HEK293 (cell line): ENCODE data around the gene PSMD5.

ENCODE experiments used
- CTCF ChIA-PET: fragments of 350-600 bp; formaldehyde crosslinking; extraction: SDS; loops from one replicate; lab custom pipeline; 2021; ENCODE audit warnings: antibody characterized with exemption; lab: Yijun Ruan, JAX
- POLR2A ChIA-PET: fragments of 300-600 bp; formaldehyde crosslinking; extraction: SDS; loops from one replicate; lab custom pipeline; 2020; ENCODE audit warnings: antibody characterized with exemption, inconsistent platforms; lab: Yijun Ruan, JAX
- H3K27ac ChIP-seq: fragments of 200-500 bp; sonication (Bioruptor generic); 2 replicates; pipeline ENCODE4 v1.5.1; 2014; ENCODE audit warnings: low read depth, low read length, control low read depth, inconsistent platforms; ENCODE audit errors: extremely low read depth
- H3K36me3 ChIP-seq, 2 experiments: fragments of 200-500 bp in 1 of 2; sonication (Bioruptor generic) in 1 of 2; 1 replicate in 1 of 2; 2 replicates in 1 of 2; pipeline ENCODE4 v1.5.1; 2014 to 2017; ENCODE audit warnings: inconsistent platforms in 2 of 2, low read length in 2 of 2; ENCODE audit not compliant: control insufficient read depth in 2 of 2, insufficient read depth in 1 of 2
- H3K4me1 ChIP-seq: fragments of 200-500 bp; sonication (Bioruptor generic); 2 replicates; pipeline ENCODE4 v1.5.1; 2014; ENCODE audit warnings: mild to moderate bottlenecking, low read length, inconsistent platforms; ENCODE audit not compliant: control insufficient read depth, insufficient read depth
- H3K4me3 ChIP-seq: 2 replicates; pipeline ENCODE4 v1.5.1; 2011; ENCODE audit warnings: low read depth, mild to moderate bottlenecking, control low read depth, low read length, moderate library complexity
- H3K9me3 ChIP-seq: fragments of 200-500 bp; sonication (Bioruptor generic); 2 replicates; pipeline ENCODE4 v1.5.1; 2014; ENCODE audit warnings: low read depth, low read length, inconsistent platforms; ENCODE audit not compliant: control insufficient read depth, insufficient read depth
- MEIS1 ChIP-seq: sonication (generic); formaldehyde crosslinking; IDR thresholded peaks from 2 replicates; pipeline ENCODE4 v1.8.1; 2022; ENCODE audit warnings: missing genetic modification reagents, mild to moderate bottlenecking, borderline replicate concordance
- SCRT2 ChIP-seq: fragments of 450-650 bp; formaldehyde crosslinking; IDR thresholded peaks from 2 replicates; pipeline ENCODE4 v1.5.1; 2016; ENCODE audit warnings: missing biosample characterization, missing genetic modification characterization
- TRIM28 ChIP-seq: IDR thresholded peaks from 2 replicates; pipeline ENCODE4 v1.6.1; 2011; ENCODE audit warnings: low read length, control low read depth, borderline replicate concordance
- ZFP37 ChIP-seq: fragments of 450-650 bp; formaldehyde crosslinking; IDR thresholded peaks from 2 replicates; pipeline ENCODE4 v1.5.1; 2016; ENCODE audit warnings: missing biosample characterization, missing genetic modification characterization
- ZNF10 ChIP-seq: fragments of 450-650 bp; formaldehyde crosslinking; IDR thresholded peaks from 2 replicates; pipeline ENCODE4 v1.5.1; 2017; ENCODE audit warnings: missing biosample characterization, missing genetic modification characterization
- ZNF175 ChIP-seq: fragments of 450-650 bp; formaldehyde crosslinking; IDR thresholded peaks from 2 replicates; pipeline ENCODE4 v1.5.1; 2016; ENCODE audit warnings: missing biosample characterization, missing genetic modification characterization
- ZNF23 ChIP-seq: fragments of 450-650 bp; formaldehyde crosslinking; IDR thresholded peaks from 2 replicates; pipeline ENCODE4 v1.5.1; 2016; ENCODE audit warnings: missing biosample characterization, missing genetic modification characterization, borderline replicate concordance
- ZNF335 ChIP-seq: fragments of 450-650 bp; formaldehyde crosslinking; conservative IDR thresholded peaks from 2 replicates; pipeline ENCODE4 v1.5.1; 2016; ENCODE audit warnings: missing biosample characterization, missing genetic modification characterization
- ZNF366 ChIP-seq: fragments of 450-650 bp; formaldehyde crosslinking; conservative IDR thresholded peaks from 2 replicates; pipeline ENCODE4 v1.5.1; 2016; ENCODE audit warnings: missing biosample characterization, missing genetic modification characterization
- ZNF521 ChIP-seq: fragments of 450-650 bp; formaldehyde crosslinking; IDR thresholded peaks from 2 replicates; pipeline ENCODE4 v1.5.1; 2017; ENCODE audit warnings: missing biosample characterization, mild to moderate bottlenecking, missing genetic modification characterization
- ZNF549 ChIP-seq: fragments of 450-650 bp; IDR thresholded peaks from 2 replicates; pipeline ENCODE4 v1.5.1; 2018; ENCODE audit warnings: missing biosample characterization, missing genetic modification characterization, mild to moderate bottlenecking, inconsistent platforms, moderate library complexity
- ZNF629 ChIP-seq: fragments of 450-650 bp; formaldehyde crosslinking; IDR thresholded peaks from 2 replicates; pipeline ENCODE4 v1.5.1; 2017; ENCODE audit warnings: missing biosample characterization, missing genetic modification characterization
- ZNF658 ChIP-seq: fragments of 450-650 bp; formaldehyde crosslinking; IDR thresholded peaks from 2 replicates; pipeline ENCODE4; 2016; ENCODE audit warnings: missing biosample characterization, missing genetic modification characterization
- ZNF792 ChIP-seq: fragments of 450-650 bp; formaldehyde crosslinking; IDR thresholded peaks from 2 replicates; pipeline ENCODE4 v1.5.1; 2016; ENCODE audit warnings: missing biosample characterization, missing genetic modification characterization
- ZSCAN16 ChIP-seq: fragments of 450-650 bp; formaldehyde crosslinking; IDR thresholded peaks from 2 replicates; pipeline ENCODE4 v1.5.1; 2016; ENCODE audit warnings: missing biosample characterization, missing genetic modification characterization
- TF ChIP-seq, protein P1 (sequence below): fragments of 450-650 bp; formaldehyde crosslinking; IDR thresholded peaks from 2 replicates; pipeline ENCODE4 v1.5.1; 2016; ENCODE audit warnings: missing biosample characterization, missing genetic modification characterization
- TF ChIP-seq, protein P2 (sequence below): IDR thresholded peaks from 2 replicates; pipeline ENCODE4 v1.6.1; 2011; ENCODE audit warnings: mild to moderate bottlenecking, low read depth, low read length, borderline replicate concordance
- TF ChIP-seq, protein P3 (sequence below): fragments of 450-650 bp; formaldehyde crosslinking; IDR thresholded peaks from 2 replicates; pipeline ENCODE4 v1.5.0; 2017; ENCODE audit warnings: missing biosample characterization, missing genetic modification characterization, borderline replicate concordance
- TF ChIP-seq, protein P4 (sequence below): fragments of 450-650 bp; formaldehyde crosslinking; IDR thresholded peaks from 2 replicates; pipeline ENCODE4; 2016; ENCODE audit warnings: missing biosample characterization, missing genetic modification characterization
- TF ChIP-seq, protein P5 (sequence below): fragments of 450-650 bp; formaldehyde crosslinking; IDR thresholded peaks from 2 replicates; pipeline ENCODE4 v1.5.1; 2017; ENCODE audit warnings: missing biosample characterization, mild to moderate bottlenecking, missing genetic modification characterization, moderate library complexity
- TF ChIP-seq, protein P6 (sequence below): fragments of 450-650 bp; formaldehyde crosslinking; conservative IDR thresholded peaks from 2 replicates; pipeline ENCODE4 v1.5.1; 2016; ENCODE audit warnings: low read depth, missing biosample characterization, missing genetic modification characterization
- TF ChIP-seq, protein P7 (sequence below): sonication (generic); formaldehyde crosslinking; IDR thresholded peaks from 2 replicates; pipeline ENCODE4 v1.8.1; 2022; ENCODE audit warnings: mild to moderate bottlenecking, moderate library complexity, missing genetic modification reagents

PSMD5 gene

DNA sequence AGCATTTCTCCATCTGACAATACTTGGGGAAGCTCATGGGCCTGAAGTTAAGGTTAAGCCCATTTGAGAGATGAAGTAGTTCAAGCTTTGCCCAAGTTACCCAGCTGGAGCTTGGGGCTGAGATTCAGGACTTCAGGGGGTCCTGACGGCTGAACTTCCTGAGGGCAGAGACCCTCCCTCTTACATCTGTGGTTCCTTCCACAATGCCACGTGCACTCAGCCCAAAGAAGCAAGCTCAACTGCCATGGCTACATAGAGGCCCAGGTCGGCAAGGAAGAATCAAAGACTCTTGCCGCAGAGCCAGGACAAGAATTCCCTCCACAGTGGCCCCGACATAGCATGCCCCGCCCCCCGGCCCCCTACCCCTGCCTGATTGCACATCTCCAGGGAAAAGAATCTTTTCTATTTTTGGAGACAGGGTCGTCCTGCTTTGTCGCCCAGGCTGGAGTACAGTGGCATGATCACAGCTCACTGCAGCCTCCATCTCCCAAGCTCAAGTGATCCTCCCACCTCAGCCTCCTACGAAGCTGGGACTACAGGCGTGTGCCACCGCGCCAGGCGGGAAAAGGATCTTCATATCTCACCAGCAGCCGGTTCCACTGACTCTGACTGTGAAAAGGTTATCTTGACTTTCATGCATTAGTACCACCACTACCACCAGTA is 25.1 kb upstream of the PSMD5 start:
- CTCF ChIA-PET = interaction anchor here (1.4 kb wide), 1 partner anchor 112 kb away, joined by 7 read pairs; no protein-coding TSS in a partner anchor
- H3K9me3 ChIP-seq = no peaks in the 10 kb centered on the region
- no peaks in the 10 kb centered on the region for H3K4me1 ChIP-seq
- POLR2A ChIA-PET = interaction anchor here (1.4 to 2.3 kb wide), 2 partner anchors 10 to 74 kb away, joined by 5 to 11 read pairs; partner anchors contain the start of genes FBXW2 and PHF19
- H3K27ac ChIP-seq = no peak overlapping the region
- H3K4me3 ChIP-seq = no peak overlapping the region
- H3K36me3 ChIP-seq = peaks cover 0 to 50% of the 10 kb centered on the region in 2 experiments; a peak in 2 of 3 replicates
- TF ChIP-seq ZNF792 (tag by site-specific recombination) = no peak
- no peak for TF ChIP-seq ZNF549 (tag by site-specific recombination)
- no peak for TF ChIP-seq ZNF658 (tag by site-specific recombination)
- TF ChIP-seq, protein P1, sequence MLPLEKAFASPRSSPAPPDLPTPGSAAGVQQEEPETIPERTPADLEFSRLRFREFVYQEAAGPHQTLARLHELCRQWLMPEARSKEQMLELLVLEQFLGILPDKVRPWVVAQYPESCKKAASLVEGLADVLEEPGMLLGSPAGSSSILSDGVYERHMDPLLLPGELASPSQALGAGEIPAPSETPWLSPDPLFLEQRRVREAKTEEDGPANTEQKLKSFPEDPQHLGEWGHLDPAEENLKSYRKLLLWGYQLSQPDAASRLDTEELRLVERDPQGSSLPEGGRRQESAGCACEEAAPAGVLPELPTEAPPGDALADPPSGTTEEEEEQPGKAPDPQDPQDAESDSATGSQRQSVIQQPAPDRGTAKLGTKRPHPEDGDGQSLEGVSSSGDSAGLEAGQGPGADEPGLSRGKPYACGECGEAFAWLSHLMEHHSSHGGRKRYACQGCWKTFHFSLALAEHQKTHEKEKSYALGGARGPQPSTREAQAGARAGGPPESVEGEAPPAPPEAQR = no peak
- TF ChIP-seq ZNF335 = 0 out of 2 replicates have a peak, but pooled peaks have one; percentile 40
- TF ChIP-seq ZFP37 (tag by site-specific recombination) = no peak
- TF ChIP-seq, protein P2, sequence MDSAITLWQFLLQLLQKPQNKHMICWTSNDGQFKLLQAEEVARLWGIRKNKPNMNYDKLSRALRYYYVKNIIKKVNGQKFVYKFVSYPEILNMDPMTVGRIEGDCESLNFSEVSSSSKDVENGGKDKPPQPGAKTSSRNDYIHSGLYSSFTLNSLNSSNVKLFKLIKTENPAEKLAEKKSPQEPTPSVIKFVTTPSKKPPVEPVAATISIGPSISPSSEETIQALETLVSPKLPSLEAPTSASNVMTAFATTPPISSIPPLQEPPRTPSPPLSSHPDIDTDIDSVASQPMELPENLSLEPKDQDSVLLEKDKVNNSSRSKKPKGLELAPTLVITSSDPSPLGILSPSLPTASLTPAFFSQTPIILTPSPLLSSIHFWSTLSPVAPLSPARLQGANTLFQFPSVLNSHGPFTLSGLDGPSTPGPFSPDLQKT = no peak

DNA sequence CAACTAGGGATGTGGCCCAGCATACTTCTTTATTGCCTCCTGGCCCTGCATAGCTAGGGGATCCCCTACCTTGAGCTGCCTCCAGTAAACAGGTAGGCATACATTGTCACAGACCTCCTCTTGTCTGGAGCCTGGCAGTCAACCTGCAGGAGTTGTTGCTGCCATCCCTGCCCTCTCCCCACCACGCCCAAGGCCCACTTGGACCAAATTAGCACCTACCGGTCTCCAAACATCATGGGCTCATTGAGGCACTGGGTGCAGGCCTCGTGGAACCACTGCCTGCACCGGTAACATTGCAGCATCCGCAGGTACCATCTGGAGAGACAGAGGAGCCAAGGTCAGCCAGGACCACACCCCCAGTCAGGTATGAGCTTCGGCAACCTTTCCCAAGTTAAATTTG is 23.9 kb upstream of the PSMD5 start:
- Histone ChIP-seq H3K4me3 (no peak overlapping the region), H3K27ac (no peak overlapping the region), H3K9me3 (no peaks in the 10 kb centered on the region), H3K36me3 (peaks cover 0 to 54% of the 10 kb centered on the region in 2 experiments; a peak in 1 of 3 replicates), H3K4me1 (no peaks in the 10 kb centered on the region)
- POLR2A ChIA-PET = no interaction called here
- CTCF ChIA-PET = no interaction called here
- TF ChIP-seq, protein P3, sequence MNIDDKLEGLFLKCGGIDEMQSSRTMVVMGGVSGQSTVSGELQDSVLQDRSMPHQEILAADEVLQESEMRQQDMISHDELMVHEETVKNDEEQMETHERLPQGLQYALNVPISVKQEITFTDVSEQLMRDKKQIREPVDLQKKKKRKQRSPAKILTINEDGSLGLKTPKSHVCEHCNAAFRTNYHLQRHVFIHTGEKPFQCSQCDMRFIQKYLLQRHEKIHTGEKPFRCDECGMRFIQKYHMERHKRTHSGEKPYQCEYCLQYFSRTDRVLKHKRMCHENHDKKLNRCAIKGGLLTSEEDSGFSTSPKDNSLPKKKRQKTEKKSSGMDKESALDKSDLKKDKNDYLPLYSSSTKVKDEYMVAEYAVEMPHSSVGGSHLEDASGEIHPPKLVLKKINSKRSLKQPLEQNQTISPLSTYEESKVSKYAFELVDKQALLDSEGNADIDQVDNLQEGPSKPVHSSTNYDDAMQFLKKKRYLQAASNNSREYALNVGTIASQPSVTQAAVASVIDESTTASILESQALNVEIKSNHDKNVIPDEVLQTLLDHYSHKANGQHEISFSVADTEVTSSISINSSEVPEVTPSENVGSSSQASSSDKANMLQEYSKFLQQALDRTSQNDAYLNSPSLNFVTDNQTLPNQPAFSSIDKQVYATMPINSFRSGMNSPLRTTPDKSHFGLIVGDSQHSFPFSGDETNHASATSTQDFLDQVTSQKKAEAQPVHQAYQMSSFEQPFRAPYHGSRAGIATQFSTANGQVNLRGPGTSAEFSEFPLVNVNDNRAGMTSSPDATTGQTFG (tag by site-specific recombination) = no peak
- TF ChIP-seq ZNF521 (tag by site-specific recombination) (no peak), ZNF10 (tag by site-specific recombination) (no peak), TRIM28 (no peak), ZNF175 (no peak), ZNF23 (tag by site-specific recombination) (no peak), ZNF629 (tag by site-specific recombination) (no peak), ZSCAN16 (tag by site-specific recombination) (no peak), SCRT2 (tag by site-specific recombination) (no peak), MEIS1 (CRISPR knock-in tag) (no peak), ZNF366 (no peak)
- TF ChIP-seq, protein P4, sequence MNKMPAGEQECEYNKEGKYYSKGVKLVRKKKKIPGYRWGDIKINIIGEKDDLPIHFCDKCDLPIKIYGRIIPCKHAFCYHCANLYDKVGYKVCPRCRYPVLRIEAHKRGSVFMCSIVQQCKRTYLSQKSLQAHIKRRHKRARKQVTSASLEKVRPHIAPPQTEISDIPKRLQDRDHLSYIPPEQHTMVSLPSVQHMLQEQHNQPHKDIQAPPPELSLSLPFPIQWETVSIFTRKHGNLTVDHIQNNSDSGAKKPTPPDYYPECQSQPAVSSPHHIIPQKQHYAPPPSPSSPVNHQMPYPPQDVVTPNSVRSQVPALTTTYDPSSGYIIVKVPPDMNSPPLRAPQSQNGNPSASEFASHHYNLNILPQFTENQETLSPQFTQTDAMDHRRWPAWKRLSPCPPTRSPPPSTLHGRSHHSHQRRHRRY = no peak
- TF ChIP-seq, protein P5, sequence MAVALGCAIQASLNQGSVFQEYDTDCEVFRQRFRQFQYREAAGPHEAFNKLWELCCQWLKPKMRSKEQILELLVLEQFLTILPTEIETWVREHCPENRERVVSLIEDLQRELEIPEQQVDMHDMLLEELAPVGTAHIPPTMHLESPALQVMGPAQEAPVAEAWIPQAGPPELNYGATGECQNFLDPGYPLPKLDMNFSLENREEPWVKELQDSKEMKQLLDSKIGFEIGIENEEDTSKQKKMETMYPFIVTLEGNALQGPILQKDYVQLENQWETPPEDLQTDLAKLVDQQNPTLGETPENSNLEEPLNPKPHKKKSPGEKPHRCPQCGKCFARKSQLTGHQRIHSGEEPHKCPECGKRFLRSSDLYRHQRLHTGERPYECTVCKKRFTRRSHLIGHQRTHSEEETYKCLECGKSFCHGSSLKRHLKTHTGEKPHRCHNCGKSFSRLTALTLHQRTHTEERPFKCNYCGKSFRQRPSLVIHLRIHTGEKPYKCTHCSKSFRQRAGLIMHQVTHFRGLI (tag by site-specific recombination) = no peak
- TF ChIP-seq, protein P6, sequence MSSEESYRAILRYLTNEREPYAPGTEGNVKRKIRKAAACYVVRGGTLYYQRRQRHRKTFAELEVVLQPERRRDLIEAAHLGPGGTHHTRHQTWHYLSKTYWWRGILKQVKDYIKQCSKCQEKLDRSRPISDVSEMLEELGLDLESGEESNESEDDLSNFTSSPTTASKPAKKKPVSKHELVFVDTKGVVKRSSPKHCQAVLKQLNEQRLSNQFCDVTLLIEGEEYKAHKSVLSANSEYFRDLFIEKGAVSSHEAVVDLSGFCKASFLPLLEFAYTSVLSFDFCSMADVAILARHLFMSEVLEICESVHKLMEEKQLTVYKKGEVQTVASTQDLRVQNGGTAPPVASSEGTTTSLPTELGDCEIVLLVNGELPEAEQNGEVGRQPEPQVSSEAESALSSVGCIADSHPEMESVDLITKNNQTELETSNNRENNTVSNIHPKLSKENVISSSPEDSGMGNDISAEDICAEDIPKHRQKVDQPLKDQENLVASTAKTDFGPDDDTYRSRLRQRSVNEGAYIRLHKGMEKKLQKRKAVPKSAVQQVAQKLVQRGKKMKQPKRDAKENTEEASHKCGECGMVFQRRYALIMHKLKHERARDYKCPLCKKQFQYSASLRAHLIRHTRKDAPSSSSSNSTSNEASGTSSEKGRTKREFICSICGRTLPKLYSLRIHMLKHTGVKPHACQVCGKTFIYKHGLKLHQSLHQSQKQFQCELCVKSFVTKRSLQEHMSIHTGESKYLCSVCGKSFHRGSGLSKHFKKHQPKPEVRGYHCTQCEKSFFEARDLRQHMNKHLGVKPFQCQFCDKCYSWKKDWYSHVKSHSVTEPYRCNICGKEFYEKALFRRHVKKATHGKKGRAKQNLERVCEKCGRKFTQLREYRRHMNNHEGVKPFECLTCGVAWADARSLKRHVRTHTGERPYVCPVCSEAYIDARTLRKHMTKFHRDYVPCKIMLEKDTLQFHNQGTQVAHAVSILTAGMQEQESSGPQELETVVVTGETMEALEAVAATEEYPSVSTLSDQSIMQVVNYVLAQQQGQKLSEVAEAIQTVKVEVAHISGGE = no peak
- TF ChIP-seq, protein P7, sequence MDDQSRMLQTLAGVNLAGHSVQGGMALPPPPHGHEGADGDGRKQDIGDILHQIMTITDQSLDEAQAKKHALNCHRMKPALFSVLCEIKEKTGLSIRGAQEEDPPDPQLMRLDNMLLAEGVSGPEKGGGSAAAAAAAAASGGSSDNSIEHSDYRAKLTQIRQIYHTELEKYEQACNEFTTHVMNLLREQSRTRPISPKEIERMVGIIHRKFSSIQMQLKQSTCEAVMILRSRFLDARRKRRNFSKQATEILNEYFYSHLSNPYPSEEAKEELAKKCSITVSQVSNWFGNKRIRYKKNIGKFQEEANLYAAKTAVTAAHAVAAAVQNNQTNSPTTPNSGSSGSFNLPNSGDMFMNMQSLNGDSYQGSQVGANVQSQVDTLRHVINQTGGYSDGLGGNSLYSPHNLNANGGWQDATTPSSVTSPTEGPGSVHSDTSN = no peak
